ENCODE measurements around the gene TMPRSS3.

TMPRSS3 gene

GRCh38 chr21:42406201-42406621 lies 10.4 kb upstream of the TMPRSS3 start:
- no peak for DNase-seq

DNA sequence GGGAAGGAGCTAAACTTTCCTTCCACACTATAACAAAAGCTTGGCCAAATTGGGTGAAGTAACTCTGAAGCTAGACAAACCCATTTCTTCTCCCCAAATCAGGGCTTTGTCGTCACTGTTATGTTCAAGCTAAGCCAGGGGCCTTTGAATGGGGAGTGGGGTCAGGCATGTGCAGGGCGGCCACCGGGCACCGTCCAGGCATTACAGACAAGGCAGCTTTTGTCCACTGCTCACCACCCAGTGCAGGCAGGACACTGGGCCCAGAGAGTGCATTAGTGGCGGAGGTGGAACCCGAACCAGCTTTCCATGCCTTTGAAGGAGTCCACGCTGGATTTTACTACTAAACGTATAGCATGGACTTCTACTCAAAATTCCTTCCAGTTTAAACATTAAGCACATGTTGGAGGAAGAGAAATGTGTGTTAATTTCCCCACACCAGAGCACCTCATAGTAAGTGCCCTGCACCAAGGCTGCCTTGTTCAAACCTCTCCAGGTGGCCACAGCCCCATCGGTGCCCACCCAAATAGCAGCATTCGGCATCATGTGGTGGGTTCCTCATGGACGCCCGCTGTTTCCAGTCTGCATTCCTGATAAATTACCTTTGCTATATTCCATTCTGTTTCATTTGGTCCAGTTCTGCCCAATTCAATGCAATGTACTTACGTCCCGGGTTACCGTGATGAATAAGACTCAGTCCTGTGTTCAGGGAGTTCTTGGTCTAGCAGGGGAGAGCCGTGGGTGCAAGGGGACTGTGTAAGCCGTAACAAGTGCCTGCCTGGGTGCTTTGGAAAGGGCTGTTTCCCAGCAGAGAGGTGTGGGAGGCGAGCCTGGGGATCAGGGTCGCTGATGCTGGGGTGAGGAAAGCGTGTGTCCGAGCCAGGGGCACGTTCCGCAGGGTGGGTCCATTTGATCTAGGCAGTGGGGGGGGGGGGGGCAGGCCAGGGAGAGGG lies 9.5 kb upstream of the TMPRSS3 start:
- no peak for DNase-seq

- no peak for DNase-seq
These were observed 8.7 kb upstream of the TMPRSS3 start for GRCh38 chr21:42404539-42404938.

GRCh38 chr21:42403611-42404231 lies 7.9 kb upstream of the TMPRSS3 start, which contains the start of gene UBASH3A:
UBASH3A (plus strand) TSS chr21:42403902; CDS start chr21:42403946, 44 bp downstream.
- DNase-seq = no peak

GRCh38 chr21:42401820-42402251 lies 6.0 kb upstream of the TMPRSS3 start:
- no peak for DNase-seq

DNA sequence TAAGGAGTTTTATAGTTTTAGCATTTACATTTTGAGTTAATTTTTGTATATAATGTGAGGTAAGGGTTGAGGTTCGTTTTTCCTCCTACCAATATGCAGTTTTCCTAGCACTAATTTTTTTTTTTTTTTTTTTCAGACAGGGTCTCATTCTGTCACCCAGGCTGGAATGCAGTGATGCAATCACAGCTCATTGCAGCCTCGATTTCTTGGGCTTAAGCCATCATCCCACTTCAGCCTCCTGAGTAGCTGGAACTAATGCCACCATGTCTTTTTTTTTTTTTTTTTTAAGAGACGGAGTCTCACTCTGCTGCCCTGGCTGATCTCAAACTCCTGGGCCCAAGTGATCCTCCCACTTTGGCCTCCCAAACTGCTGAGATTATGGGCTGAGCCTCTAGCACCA lies 5.3 kb upstream of the TMPRSS3 start:
- DNase-seq = no peak

- no peak for DNase-seq
These were observed 4.7 kb upstream of the TMPRSS3 start for GRCh38 chr21:42400525-42400924.

- no peak for DNase-seq
These were observed 2.7 kb upstream of the TMPRSS3 start for GRCh38 chr21:42398436-42399028.

- no peak for DNase-seq
These were observed 2.0 kb upstream of the TMPRSS3 start for GRCh38 chr21:42397746-42398394.

DNA sequence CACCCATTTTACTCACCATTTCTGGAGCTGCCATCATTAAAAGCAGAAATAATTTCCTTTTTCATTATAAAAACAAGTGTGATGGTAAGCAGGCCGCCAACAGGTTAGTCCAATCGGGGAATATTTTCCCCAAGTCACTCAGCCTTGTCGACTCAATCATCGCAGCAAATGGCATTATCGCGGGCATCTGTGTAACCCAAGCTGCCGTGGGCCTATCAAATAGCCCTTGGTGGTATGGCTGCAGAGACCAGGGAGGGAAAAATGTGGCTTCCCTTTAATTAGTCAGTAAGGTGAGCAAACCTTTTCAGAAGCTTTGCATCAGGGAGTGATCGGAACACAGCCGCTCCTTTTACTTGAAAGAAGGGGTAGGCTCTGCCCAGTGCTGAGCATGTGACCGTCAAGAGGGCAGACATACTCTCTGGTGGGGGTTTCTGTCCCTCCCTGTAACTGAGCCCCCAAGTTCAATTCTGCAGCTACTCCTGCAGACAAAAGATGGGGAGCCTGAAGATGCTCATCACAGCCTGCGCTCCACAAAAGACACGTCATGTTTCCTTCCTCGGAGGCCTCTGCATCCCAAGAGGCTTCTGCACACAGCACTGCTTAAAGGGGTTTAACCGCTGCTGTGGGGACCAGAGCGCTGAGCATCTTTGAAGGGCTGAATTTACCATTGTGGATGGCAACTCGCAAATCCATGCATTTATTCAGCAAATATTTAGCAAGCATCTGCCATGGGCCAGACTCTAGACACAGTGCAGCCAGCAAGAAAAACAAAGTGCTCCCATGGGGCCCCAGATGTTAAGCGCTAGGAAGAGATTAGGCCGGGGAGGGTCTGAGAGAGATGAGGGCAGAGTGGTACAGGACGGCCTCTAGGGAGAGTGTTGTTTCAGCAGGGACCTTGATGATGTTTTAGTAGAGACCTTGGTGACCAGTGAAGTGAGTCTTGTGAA lies 1.2 kb upstream of the TMPRSS3 start:
- DNase-seq = no peak

GRCh38 chr21:42395302-42395701 lies 550 bp downstream of the TMPRSS3 start:
- no peak for DNase-seq

- DNase-seq = no peak
These were observed 2.4 kb downstream of the TMPRSS3 start for GRCh38 chr21:42393443-42393950.

GRCh38 chr21:42392731-42393442 lies 3.0 kb downstream of the TMPRSS3 start:
- DNase-seq = no peak

- no peak for DNase-seq
These were observed 4.6 kb downstream of the TMPRSS3 start for GRCh38 chr21:42391297-42391696.

- no peak for DNase-seq
These were observed 5.2 kb downstream of the TMPRSS3 start for GRCh38 chr21:42390696-42391095.

GRCh38 chr21:42390193-42390592 lies 5.7 kb downstream of the TMPRSS3 start:
- DNase-seq = no peak

DNA sequence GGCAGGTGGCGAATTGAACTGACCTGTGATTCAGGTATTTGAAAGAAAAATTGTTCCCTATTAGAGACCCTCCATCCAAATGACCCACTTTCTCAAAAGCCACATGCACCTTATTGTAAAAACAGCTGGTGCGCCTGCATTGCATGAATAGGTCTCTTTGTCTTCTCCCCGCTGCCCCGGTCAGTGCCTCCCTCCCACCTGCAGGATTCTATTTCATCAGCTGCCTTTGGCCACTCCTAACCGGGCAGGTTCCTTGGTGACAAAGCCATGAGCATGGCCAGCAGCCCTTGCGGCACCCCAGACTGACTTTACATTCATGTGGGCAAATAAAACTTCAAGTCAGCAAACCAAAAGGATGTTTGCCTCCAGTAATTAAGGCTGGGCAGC lies 6.4 kb downstream of the TMPRSS3 start:
- no peak for DNase-seq

- no peak for DNase-seq
These were observed 7.0 kb downstream of the TMPRSS3 start for GRCh38 chr21:42388740-42389448.

- DNase-seq = no peak
These were observed 8.0 kb downstream of the TMPRSS3 start for GRCh38 chr21:42387843-42388340.

- no peak for DNase-seq
These were observed 8.7 kb downstream of the TMPRSS3 start for GRCh38 chr21:42387164-42387563.

Data from SIG-M5 (cell line).